HUES48 (cell line): Measurements from ENCODE around the gene GRIK4.

Experiments used
- H3K27ac ChIP-seq: one replicate; pipeline ENCODE4 v1.7.0; 2013; ENCODE audit warnings: low read depth, low read length, inconsistent platforms
- H3K27me3 ChIP-seq: 2 replicates; pipeline ENCODE4 v1.6.1; 2013; ENCODE audit warnings: mild to moderate bottlenecking, low read length; ENCODE audit not compliant: control insufficient read depth, insufficient read depth
- H3K36me3 ChIP-seq: 2 replicates; pipeline ENCODE4 v1.6.1; 2013; ENCODE audit warnings: low read length; ENCODE audit not compliant: control insufficient read depth, insufficient read depth
- H3K4me1 ChIP-seq: 2 replicates; pipeline ENCODE4 v1.6.1; 2013; ENCODE audit warnings: mild to moderate bottlenecking, low read length; ENCODE audit not compliant: control insufficient read depth, insufficient read depth
- H3K4me3 ChIP-seq: 2 replicates; pipeline ENCODE4 v1.5.1; 2013; ENCODE audit warnings: mild to moderate bottlenecking, low read depth, low read length
- H3K9ac ChIP-seq: 2 replicates; pipeline ENCODE4 v1.6.1; 2013; ENCODE audit warnings: mild to moderate bottlenecking, low read depth, low read length, moderate library complexity
- H3K9me3 ChIP-seq: 2 replicates; pipeline ENCODE4 v1.6.1; 2013; ENCODE audit warnings: low read length; ENCODE audit not compliant: control insufficient read depth, insufficient read depth

GRIK4 gene

DNA sequence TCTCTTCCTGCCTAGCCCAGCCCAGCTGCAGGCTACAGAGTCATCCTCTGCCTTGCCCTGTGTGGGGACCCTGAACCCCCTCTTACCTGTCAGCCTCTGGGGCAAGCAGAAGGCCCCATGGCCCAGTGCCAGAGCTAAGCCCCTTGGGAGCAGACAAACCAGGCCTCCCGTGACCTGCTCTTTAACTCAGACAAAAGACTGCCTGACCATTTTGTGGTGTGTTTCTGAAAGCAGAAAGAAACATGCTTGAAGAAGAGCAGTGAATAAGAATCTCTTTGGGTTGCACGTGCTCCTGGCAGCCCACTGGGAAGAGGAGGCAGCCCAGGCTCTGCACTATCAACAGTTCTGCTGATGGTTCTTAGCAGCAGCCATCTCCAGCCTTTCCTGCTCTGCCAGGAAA, 118.6 kb downstream of the GRIK4 start:
- Histone ChIP-seq H3K9ac (no peak overlapping the region), H3K36me3 (no peaks in the 10 kb centered on the region), H3K4me3 (no peak overlapping the region), H3K27me3 (no peaks in the 10 kb centered on the region), H3K4me1 (peaks cover 5% of the 10 kb centered on the region; the same call in 1 of the 2 replicates), H3K9me3 (no peaks in the 10 kb centered on the region), H3K27ac (no peak overlapping the region)

DNA sequence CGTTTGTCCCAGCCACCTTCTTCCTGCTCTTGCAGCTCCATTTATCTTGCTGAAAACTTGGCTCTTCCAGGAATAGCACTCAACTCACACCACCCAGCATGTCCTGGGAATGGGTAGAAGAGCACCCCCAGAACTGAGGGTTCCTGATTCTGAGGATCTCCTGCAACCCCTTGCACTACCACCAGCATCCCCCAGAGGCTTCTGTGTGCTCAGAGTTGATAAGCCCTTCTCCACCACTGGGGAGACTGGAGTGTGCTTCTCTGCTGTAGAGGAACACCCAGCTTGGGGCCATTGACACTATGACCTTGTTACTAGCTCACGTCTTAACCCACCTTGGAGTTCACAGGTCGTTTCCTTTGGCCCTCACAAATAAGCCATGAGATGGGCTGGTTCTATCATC, 121.0 kb downstream of the GRIK4 start:
- H3K9me3 ChIP-seq = no peaks in the 10 kb centered on the region
- H3K36me3 ChIP-seq = no peaks in the 10 kb centered on the region
- H3K9ac ChIP-seq = no peak overlapping the region
- H3K4me1 ChIP-seq = peaks cover 5% of the 10 kb centered on the region; the same call in 1 of the 2 replicates
- H3K27me3 ChIP-seq = no peaks in the 10 kb centered on the region
- H3K4me3 ChIP-seq = no peak overlapping the region
- no peak overlapping the region for H3K27ac ChIP-seq

DNA sequence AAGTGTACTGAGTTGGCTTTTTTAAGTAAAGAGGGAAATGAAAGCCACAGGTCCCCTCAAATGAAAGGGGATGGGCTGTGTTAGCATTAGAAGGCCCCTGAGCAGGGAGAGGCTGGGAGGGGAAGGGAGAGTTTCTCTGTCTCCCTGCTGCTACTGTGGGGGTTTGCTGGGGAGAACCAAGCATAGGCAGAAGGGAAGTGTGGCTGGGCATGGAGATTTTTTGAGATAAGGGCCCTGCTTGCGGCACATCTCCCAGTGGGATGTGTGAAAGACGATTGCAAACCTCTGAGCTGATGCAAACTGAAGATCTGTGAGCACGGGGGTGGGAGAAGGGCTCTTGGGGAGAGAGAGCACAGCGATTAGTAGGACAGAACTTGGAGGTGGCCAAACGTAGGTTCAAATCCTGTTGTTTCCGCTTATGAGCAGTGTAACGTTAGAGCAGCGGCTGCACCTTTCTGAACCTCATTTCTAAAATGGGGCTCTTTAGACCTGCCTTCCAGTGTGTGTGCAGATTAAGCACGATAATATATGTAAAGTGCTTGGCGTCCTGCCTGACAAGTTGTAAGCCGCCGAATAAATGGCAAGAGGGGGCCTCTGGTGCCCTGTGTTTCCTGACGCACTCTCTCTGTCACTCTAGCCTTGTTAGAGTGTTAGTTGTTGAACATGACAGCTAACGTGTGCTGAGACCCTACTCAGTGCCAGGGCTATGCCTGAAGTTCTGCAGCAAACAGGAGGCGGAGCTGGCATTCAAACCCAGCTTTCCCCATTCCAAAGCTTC, 122.3 kb downstream of the GRIK4 start:
- no peaks in the 10 kb centered on the region for H3K9me3 ChIP-seq
- peaks cover 5% of the 10 kb centered on the region; the same call in 1 of the 2 replicates for H3K4me1 ChIP-seq
- H3K27ac ChIP-seq = no peak overlapping the region
- H3K9ac ChIP-seq = no peak overlapping the region
- H3K36me3 ChIP-seq = no peaks in the 10 kb centered on the region
- H3K27me3 ChIP-seq = no peaks in the 10 kb centered on the region
- no peak overlapping the region for H3K4me3 ChIP-seq

DNA sequence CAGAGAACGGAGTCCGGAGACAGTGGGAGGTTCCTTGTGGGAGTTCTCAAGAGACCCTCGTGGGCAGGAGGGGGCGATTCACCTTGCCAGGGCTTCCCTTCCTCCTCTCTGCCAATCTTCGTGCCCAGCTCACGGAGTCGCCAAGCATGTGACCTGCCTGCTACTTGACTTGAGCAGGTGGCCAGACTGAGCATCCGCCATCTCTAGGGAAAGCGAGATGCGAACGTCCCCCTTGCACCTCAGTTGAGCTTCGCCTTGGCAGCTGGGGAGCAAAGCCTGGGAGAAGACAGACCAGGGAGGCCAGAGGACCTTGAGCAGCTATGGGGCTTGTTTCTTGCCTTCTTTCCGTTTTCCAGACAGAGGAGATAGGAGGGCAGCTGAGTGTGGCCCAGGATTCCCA, 123.2 kb downstream of the GRIK4 start:
- no peak overlapping the region for H3K9ac ChIP-seq
- peaks cover under 1% of the 10 kb centered on the region; the same call in 1 of the 2 replicates for H3K27me3 ChIP-seq
- no peak overlapping the region for H3K27ac ChIP-seq

DNA sequence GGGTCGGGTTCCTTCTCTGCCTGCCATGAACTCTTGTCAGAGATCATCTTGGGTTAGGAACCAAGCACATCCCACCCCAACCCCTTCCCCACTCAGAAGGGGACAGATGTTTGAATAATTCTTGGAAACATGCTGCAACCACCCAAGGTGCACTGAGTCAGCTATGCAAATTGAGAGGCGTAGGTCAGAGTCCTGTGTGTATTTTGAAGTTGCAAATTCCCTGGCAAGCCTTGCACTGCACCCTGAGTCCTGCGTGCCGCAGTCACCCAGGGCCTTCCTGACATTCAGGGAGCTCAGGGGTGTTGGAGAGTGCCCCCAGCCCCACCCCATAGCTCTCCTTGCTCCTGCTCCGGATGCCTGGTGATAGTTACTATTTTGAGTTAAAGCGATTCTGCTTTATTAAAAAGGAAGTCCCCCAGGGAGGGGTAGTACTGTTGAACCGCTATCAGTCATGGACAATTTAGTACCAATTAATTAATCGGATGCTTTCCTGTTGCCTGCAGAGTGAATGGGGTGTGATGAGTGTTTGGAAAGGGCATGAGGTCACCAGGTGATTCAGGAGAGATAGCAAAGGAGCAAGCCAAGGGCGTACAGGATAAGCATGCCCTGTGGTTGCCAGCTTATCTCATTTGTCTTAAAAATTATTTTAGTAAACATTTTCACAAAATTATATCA, 123.7 kb downstream of the GRIK4 start:
- Histone ChIP-seq H3K36me3 (no peaks in the 10 kb centered on the region), H3K9me3 (no peaks in the 10 kb centered on the region), H3K4me1 (peaks cover 5% of the 10 kb centered on the region; the same call in 1 of the 2 replicates), H3K9ac (no peak overlapping the region), H3K4me3 (no peak overlapping the region), H3K27ac (no peak overlapping the region), H3K27me3 (peaks cover 5% of the 10 kb centered on the region; the same call in 1 of the 2 replicates)

More for the DNA sequence above, 123.2 kb downstream of the GRIK4 start:
- H3K4me1 ChIP-seq = peaks cover 5% of the 10 kb centered on the region; the same call in 1 of the 2 replicates
- no peaks in the 10 kb centered on the region for H3K9me3 ChIP-seq
- H3K36me3 ChIP-seq = no peaks in the 10 kb centered on the region
- H3K4me3 ChIP-seq = no peak overlapping the region

DNA sequence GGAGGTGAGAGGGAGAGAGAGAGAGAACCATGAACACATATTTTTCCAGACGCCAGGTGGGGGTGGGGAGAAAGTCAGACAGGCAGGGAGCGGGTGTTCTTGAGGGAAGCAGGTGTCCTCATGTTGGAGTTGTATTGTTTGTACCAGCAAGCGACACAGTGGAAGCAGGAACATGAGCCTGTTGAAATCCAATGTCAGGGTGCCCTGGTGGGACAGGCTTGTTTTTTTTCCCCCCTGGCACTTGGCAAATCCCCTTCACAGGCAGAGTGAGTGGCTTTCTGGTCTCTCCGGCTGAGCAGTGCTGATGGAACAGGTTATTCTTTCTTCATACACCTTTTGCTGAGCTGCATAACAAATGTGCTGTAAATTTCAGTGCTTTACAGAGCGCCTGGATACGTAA, 125.6 kb downstream of the GRIK4 start:
- H3K4me3 ChIP-seq = no peak overlapping the region
- H3K9me3 ChIP-seq = no peaks in the 10 kb centered on the region
- peaks cover 9% of the 10 kb centered on the region for H3K4me1 ChIP-seq
- no peaks in the 10 kb centered on the region for H3K36me3 ChIP-seq
- no peak overlapping the region for H3K27ac ChIP-seq
- no peak overlapping the region for H3K9ac ChIP-seq
- H3K27me3 ChIP-seq = peaks cover 13% of the 10 kb centered on the region

DNA sequence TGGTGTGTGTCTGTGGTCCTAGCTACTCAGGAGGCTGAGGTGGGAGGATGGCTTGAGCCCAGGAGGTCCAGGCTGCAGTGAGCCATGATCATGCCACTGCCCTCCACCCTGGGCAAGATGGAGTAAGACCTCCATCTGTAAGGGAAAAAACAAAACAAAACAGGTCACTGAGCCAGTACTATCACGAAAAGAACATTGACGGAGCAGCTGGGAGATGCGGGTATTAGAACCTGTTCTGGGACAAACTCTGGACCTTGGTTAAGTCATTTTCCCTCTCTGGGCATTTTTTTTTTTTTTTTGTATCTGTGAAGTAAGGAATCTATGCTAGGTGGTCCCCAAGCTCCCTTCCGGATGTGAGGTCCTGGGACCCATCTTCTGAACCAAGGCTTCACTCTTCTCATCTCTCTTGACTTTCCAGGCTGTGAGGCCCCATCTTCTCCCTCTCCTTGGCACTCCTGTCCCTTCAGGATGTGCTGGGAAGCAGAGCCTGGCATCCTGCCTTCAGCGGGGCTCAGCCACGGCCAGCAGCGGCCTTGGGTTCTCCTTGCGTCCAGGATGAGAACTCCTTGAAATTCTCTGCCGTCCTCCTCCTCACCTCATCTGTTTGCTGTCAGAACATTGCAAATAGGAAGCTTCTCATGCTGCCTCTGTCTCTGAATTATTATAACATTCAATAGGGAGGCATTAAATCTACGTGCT, 130.8 kb downstream of the GRIK4 start:
- Histone ChIP-seq H3K27me3 (peaks cover 64% of the 10 kb centered on the region), H3K27ac (no peak overlapping the region), H3K9ac (no peak overlapping the region), H3K4me1 (peaks cover 23% of the 10 kb centered on the region), H3K36me3 (no peaks in the 10 kb centered on the region), H3K9me3 (no peaks in the 10 kb centered on the region), H3K4me3 (no peak overlapping the region)

DNA sequence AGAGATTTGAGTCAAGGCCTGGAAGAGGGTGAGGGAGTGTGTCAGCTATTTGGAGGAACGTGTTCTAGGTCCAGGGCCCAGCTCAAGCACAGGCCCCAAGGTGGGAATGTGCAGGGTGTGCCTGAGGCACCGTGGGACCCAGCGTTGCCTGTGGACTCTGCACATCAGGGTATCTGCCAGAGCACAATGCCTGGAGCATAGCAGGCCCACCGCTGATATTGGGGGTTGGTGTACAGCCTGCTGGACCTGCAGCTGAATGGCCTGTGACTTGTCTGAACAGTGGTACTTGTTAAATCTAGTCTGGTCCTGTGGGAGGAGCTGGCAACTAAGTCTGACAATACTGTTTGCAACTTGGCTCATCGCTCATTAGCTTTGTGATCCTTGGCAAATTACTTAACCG, 131.7 kb downstream of the GRIK4 start:
- H3K27me3 ChIP-seq = peaks cover 74% of the 10 kb centered on the region
- no peak overlapping the region for H3K27ac ChIP-seq
- H3K4me3 ChIP-seq = no peak overlapping the region
- no peaks in the 10 kb centered on the region for H3K36me3 ChIP-seq
- no peak overlapping the region for H3K9ac ChIP-seq
- H3K4me1 ChIP-seq = peaks cover 23% of the 10 kb centered on the region
- no peaks in the 10 kb centered on the region for H3K9me3 ChIP-seq

DNA sequence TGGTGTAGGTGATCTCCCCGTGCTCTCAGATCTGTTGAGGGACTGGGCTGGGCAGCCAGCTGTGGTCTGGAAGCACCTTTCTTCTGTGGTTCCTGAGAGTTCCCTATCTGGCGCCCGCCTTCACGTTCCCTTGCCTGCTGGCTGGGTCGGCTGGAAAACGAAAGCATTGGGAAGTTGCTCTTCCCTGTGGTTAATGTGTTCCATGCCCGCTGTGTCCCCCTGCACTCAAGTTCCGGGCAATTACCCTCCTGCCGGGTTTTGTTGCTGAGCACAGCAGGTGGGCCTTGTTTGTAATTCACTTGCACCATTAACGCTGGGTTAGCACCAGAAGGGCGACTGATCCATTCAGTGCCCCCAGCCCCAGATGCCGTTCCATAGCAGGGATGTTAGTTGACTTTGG, 134.1 kb downstream of the GRIK4 start:
- Histone ChIP-seq H3K36me3 (no peaks in the 10 kb centered on the region), H3K27ac (no peak overlapping the region), H3K9me3 (no peaks in the 10 kb centered on the region), H3K27me3 (peaks cover 92% of the 10 kb centered on the region), H3K4me3 (peak overlapping the region; percentile 28), H3K9ac (no peak overlapping the region), H3K4me1 (peaks cover 23% of the 10 kb centered on the region)

DNA sequence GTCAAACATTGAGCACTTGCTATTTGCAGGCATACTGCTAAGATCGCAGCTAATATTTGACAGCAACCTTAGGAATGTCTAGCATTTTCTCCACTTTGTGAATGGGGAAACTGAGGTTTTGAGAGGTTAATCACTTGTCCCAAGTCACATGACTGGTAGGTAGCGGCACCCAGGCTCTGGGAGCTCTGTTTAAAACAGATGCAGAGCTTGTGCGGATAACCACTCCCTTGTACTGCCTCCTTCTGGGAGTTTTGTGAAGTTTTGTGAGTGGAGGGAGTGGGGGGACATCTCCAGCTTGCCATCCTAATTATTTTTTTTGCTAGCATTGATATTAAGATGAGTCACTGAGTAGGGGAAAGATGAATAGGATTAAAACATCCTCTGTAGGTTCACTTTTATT, 134.7 kb downstream of the GRIK4 start:
- peak overlapping the region; percentile 12; the same call in 1 of the 2 replicates for H3K4me3 ChIP-seq
- peaks cover 23% of the 10 kb centered on the region for H3K4me1 ChIP-seq
- no peak overlapping the region for H3K9ac ChIP-seq
- H3K36me3 ChIP-seq = no peaks in the 10 kb centered on the region
- peaks cover 98% of the 10 kb centered on the region for H3K27me3 ChIP-seq
- H3K27ac ChIP-seq = no peak overlapping the region
- H3K9me3 ChIP-seq = no peaks in the 10 kb centered on the region

DNA sequence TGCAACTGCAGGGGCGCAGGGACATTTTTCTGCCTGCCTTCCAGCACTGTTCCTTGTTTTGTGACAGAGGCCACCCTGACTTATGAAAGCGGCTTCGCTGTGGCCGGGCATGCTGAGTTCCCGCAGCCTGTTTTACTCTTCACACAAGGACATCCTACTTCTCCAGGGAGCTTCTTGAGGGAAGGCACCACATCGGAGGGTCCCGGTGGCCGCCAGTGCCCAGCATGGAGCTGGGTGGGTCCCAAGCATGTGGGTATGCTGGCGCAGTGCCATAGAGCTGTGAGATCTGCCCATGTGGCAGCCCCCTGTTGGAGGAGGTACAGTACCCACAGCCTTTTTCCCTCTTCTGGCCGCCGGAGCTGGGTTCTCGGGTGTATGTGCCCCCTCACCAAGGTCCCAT, 136.1 kb downstream of the GRIK4 start:
- Histone ChIP-seq H3K27ac (no peak overlapping the region), H3K36me3 (no peaks in the 10 kb centered on the region), H3K4me1 (peaks cover 19% of the 10 kb centered on the region), H3K9ac (no peak overlapping the region), H3K4me3 (no peak overlapping the region), H3K27me3 (peaks cover 98% of the 10 kb centered on the region), H3K9me3 (no peaks in the 10 kb centered on the region)
